GM19099 (cell line): Measurements from ENCODE around the gene USE1.
A peak's percentile ranks its signal among the peaks of the same experiment; 100 is the strongest.

ENCODE experiments used
- POLR2A ChIP-seq: IDR thresholded peaks from 3 replicates; pipeline ENCODE4 v1.6.1; 2011; ENCODE audit warnings: low read depth; ENCODE audit not compliant: insufficient read length; ENCODE audit errors: extremely low read depth

Gene USE1

DNA sequence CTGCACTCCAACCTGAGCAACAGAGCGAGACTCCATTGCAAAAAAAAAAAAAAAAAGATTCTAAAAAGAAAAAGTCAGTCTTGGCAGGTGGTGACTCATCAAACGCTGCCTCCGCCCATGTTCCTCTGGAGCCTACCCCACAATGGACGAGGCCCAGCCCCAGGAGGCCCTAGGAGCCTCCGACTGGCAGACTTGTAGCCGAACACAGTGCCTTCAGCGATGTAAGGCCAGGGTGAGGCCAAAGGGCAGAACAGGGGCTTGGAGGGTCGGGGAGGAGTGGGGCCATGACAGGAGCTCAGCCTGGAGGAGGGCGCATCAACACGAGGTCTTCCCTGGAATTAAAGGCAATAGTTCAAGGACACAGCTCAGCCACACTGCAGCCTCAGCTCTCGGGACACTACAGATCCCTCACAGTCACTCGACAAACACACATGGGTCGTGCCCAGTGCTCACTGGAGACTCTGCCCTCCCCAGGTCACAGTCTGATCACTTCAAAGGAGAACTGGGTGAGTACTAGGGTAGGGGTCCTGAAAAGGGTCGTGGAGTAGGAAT is 5.1 kb downstream of the USE1 start:
- TF ChIP-seq POLR2A: no peak

DNA sequence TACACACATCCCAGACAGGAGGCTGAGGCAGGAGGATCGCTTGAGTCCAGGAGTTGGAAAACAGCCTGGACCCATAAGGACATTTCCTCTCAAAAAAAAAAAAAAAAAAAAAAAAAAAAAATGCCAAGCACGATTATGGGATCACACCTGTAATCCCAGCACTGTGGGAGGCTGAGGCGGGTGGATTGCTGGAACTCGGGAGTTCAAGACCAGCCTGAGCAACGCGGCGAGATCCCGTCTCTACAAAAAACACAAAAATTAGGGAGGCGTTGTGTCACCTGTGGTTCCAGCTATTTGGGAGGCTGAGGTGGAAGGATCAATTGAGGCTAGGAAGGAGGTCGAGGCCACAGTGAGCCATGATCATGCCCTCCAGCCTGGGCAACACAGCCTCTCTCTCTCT is 9.9 kb downstream of the USE1 start:
- TF ChIP-seq POLR2A: no peak

DNA sequence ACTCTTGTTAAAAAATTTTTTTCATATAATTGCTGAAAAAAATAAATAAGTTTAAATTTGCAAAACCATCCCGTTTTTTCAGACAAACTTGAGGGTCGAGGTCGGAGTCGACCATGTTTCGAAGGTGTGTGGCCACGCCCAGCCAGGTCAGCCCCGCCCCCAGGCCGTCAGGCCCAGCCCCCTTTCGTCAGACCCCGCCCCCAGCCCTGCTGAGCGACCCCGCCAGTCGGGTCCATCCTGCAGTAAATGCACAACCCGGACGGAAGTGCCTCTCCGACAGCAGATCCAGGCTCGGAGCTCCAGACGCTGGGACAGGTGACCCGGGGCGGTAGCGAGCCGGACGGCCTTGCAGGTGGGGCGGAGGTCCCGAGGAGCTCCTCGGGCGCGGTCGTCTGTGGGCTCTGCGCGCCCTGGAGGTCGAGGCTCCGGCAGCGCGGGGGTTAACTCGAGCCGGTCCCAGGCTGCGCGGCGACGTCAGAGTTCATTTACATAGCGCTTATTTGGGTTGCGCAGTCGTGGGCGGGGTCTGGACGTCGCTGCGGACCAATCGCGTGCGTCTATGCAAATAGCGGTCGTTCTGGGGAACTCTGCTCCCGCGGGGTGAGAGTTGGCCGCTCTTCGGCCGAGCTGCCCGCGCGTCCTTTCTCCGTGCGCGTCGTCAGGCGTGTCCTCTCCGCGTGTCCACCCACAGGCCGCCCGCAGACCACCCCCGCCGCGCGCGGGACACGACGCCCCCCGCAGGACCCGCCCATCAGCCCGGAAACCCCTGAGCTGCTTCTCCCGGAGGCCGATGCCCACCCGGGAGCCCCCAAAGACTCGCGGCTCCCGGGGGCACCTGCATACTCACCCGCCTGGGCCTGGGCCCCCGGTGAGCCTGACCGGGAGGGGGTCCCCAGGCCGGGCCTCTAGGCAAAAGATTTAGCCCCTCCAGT is 11.1 kb downstream of the USE1 start, which contains the start of gene OCEL1:
TSS of gene OCEL1 (plus strand) at position 225 of the 932 bp plus-strand sequence. CDS start at position 247, 22 bp downstream.
- TF ChIP-seq POLR2A: peak; percentile 94

DNA sequence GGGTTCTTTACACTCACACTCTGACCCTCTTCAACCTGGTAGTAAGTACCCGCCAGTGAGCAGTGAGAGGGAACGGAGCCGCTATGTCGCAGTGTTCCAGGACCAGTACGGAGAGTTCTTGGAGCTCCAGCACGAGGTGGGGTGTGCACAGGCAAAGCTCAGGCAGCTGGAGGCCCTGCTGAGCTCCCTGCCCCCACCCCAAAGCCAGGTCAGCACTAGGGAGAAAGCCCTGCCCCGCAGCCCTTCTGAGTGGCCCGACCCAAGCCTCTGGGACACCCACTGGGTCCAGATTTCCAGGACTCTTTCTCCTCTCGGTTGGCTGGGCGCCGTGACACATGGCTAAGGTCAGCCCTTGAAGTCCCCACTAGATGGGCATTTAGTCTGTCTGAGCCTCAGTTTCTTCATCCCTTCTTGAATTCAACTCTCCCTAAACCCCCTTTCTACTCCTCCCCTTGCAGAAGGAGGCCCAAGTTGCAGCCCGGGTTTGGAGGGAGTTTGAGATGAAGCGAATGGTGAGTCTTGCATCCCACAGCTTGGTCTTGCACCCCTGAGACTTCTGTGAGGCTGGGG is 12.7 kb downstream of the USE1 start:
- TF ChIP-seq POLR2A: no peak

DNA sequence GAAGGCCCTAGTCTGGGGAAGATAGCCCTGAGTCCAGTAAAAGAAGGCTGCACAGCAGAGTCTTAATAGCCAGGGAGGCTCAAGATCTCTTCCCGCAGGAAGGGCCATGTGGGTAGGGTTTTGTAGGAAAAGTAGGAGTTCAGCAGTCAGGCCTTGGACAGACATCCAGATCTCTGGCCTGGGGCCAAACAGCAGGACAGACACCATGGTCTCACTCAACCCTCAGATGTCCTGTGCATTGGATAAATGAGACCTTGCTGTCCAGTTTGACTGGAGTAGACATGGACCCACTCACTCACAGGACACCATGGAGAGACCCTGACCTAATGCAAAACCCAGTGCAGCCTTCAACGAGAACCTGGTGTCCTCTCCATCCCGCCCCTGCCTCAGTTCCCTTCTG is 14.7 kb downstream of the USE1 start:
- TF ChIP-seq POLR2A: no peak

DNA sequence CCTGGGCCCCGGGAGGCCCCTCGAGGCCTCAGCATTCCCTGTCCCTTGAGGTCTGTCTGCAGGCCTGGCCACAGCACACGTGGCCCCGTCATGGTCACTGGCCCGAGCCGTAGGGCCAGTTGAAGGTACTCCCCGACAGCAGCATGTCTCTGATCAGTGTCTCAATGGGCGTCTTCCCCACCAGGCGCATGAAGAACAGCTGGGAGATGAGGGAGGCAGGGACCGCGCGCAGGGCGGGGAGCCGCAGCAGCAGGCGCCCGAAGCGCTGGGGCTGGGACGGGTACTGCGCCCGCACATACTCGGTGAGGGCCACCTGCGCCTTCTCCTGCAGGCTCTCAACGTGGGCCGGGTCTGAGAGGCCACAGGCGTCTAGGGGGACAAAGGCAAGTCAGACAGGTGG is 17.1 kb downstream of the USE1 start:
- no peak for TF ChIP-seq POLR2A

DNA sequence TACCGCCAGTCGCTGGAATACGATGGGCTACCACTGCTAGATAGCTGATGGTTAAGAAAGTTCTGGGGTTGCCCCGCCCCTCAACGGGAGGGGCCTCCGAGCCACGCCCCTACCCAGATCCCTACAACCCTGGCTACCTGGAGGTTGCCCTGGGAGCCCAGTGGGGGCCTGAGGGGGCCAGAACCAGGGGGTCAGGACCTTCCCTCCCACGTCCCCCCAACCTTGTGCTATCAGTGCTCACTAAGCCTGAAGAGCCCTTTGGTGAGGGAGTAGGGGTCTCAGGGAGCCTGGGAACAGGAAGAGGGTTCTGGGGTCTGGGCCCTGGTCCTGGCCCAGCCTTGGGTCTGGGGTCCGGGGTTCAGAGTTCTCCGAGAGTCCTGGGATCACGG is 19.7 kb downstream of the USE1 start:
- peak; percentile 10 for TF ChIP-seq POLR2A

DNA sequence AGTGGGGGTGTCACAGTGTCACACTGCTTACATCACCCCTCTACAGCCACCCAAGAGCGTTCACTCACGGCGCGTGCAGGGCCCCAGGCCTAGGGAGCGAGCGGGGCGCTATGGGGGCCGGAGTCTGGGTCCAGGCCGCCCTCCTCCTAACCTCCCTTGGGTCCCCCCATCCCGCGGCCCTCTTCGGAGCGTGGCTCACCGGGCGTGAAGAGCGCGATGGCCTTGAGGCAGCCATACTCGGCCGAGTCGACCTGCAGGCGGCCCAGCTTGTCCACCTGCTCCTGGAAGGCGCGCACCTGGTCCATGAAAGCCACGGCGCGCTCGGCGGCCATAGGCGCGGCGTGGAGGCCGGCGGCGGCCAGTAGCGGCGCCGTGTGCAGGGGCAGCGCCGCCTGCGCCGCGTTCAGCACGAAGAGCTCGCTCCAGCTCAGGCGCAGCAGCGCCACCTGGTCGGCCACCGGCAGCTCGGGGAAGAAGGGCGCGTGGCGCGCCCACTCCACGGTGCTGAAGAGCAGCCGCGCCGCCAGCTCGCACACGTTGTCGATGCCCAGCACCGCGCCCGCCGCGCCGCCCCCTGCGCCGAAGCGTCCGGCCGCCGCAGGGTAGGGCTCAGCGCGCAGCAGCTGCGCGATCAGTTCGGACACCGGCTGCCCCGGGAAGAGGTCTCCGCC is 20.3 kb downstream of the USE1 start:
- TF ChIP-seq POLR2A: peak; percentile 21

DNA sequence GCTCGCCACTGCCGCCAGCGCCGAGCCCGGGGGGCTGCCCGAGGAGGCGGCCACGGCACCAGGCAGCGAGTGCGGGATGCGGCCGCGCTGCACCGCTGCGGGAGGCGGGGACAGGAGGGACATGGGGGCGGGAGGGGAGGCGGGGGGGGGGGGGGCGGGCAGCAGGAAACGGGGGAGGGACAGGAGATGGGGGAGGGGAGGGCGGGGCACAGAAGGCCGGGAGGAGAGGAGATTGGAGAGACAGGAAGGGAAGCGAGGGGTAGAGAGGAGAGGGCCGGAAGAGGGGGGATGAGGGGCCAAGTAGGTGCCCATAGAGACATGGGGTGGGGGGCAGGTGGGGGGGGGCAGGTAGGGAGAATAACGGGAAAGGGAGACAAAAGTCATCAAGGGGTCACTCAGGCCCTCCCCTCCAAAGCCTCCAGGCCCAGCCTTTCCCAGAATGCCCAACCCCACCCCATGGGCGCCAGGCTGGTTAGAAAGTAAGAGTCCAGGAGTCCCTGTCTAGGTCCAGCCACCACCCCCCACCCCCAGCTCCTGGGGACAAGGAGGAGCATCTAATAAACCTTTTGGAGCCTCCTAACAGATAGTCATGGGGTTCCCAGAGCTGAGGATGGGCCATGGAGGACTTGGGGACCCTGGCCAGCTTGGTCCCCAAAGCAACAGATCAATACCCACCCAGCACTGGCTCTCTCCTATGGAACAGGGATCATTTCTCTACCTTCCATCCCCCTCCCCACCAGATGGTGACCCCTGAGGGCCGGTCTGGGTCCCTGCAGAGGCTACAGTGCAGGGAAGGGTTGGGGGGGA is 21.0 kb downstream of the USE1 start:
- TF ChIP-seq POLR2A: no peak

DNA sequence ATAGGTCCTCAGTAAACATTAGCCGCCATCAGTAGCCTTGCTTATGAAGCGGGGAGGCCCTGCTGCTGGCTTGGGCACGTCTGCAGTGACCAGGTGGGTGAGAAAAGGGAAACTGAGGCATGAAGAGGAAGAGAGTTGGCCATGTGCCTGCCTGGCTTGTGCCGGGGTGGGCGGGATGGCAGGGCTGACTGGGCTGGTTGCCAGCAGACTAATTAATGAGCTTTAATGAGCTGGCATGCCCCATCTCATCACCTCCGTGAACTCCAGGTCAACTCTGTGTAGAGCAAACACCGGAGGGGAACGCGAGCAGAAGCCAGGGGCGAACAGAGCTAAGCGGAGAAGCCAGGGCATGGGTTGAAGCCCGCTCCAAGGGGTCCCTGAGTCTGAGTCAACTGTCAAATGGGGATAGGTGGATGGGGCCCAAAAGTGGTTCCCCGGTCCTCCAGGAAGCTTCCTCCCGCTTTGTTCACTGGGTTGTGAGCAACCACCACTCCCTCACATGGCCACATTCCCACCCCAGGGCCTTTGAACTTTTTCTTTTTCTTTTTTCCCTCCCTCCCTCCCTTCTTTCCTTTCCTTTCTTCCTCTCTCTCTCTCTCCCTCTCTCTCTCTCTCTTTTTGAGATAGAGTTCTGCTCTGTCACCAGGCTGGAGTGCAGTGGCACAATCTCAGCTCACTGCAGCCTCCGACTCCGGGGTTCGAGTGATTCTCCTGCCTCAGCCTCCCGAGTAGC is 21.8 kb downstream of the USE1 start:
- no peak for TF ChIP-seq POLR2A

DNA sequence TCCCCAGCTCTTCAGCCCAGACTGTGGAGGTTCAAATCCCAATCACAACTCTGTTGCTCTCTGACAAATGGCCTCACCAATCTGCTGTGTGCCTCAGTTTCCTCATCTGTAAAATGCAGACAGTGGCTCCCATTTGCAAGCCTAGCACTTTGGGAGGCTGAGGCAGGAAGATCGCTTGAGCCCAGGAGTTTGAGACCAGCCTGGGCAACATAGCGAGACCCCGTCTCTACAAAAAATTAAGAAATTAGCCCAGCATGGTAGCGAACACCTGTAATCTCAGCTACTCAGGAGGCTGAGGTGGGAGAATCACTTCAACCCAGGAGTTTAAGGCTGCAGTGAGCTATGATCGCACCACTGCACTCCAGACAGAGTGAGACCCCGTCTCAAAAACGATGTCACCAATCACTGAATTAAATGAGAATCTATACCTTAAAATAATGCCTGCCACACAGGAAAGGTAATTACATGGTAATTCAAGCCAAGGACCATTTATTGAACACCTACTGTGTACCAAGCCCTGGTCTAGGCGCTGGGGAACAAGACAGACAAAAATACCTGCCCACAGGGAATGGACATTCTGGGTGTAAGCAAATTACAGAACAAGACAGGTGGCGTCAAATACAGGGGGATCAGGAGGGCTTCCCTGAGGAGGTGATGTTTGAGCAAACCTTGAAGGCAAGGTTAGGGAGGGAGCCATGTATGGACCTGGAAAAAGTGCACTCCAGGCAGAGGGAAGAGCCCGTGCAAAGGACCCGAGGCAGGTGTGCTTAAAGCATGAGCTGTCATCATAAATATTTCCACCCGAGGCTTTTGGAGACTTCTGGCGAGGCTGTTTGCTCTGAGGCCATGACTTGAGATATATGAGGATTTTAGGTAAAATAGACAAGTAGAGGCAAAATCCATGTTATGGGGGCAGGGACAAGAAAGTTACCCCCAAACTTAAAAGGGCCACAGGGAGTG is 22.9 kb downstream of the USE1 start:
- TF ChIP-seq POLR2A: no peak

DNA sequence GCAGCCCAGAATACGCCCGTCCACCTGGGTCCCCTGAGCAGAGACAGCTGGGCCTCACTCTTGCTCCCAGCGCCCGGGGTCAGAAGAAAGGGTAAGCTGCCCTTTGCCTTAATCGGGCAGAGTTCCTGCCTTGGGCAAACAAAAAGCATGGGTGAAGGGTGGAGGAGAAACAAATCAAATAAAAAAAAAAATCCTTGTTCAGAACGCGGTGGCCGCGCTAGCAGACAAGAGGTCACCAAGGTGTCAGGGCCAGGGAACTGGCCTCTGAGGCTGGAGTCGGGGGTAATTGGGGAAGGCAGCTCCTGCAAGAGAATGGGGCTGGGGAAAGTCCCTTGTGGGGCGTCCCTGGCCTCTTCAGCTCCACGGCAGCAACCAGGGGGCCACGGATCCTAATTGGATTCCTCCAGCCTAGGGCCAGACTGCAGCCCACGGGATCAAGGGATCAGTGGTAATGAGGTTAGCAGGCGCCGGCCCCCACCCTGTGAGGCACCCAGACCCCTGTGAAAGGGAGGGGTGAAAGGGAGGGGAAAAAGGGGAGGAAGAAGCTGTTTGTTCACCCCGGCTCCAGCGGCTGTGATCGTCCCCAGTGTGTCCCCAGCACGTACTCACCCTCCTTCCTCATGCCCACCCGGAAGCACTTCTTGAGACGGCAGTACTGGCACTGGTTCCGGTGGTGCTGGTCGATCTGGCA is 25.1 kb downstream of the USE1 start:
- no peak for TF ChIP-seq POLR2A
